Left lung (tissue), 10 donors: ENCODE data around the gene WIZ. TPM values are rescaled to one million over a fixed set of nuclear protein-coding genes. Genes with fewer than 3 reads are reported as not detected.
A peak's percentile ranks its signal among the peaks of the same experiment; 100 is the strongest.

Experiments used
- ATAC-seq: fragments of 200-7000 bp; cut with Tn5 transposase; one replicate; pipeline ENCODE4 v1.9.1; 2020; ENCODE audit warnings: moderate library complexity
- DNase-seq, 4 donors: peaks; one replicate each; pipeline ENCODE4 v3.0.0-alpha.2; 2013 to 2020
- H3K27ac ChIP-seq, 2 donors: fragments of 200-600 bp; sonication (generic) in 1 of 2; one replicate each; pipeline versions ENCODE4 v1.5.0 to v1.8.0; 2020 to 2021
- H3K27me3 ChIP-seq, 2 donors: fragments of 200-600 bp; sonication (generic) in 1 of 2; one replicate each; pipeline versions ENCODE4 v1.5.0 to v1.8.0; 2020 to 2021
- H3K36me3 ChIP-seq, 2 donors: fragments of 200-600 bp; sonication (generic) in 1 of 2; one replicate each; pipeline versions ENCODE4 v1.5.0 to v1.8.0; 2020 to 2021
- H3K4me1 ChIP-seq, 2 donors: fragments of 200-600 bp; one replicate each; pipeline ENCODE4 v1.8.0; 2021
- H3K4me3 ChIP-seq, 2 donors: fragments of 200-600 bp; sonication (generic) in 1 of 2; one replicate each; pipeline versions ENCODE4 v1.5.0 to v1.8.0; 2020 to 2021; ENCODE audit warnings: mild to moderate bottlenecking in 1 of 2
- H3K9me3 ChIP-seq, 2 donors: fragments of 200-600 bp; sonication (generic) in 1 of 2; one replicate each; pipeline versions ENCODE4 v1.5.0 to v1.8.0; 2020 to 2021
- intact Hi-C, 2 donors: fragments of 100-400 bp; cut with DNase I; formaldehyde crosslinking; loops; one replicate each; pipeline versions ENCODE4 v1.11.2 to v1.14.2; 2022
- polyA plus RNA-seq, 6 donors: library from polyadenylated mRNA; unstranded; fragments of 120-200 nt; gene quantifications; one replicate each; pipeline ENCODE4 v1.2.1, GENCODE V29; 2013; ENCODE audit not compliant: insufficient read length in 6 of 6
- total RNA-seq, 2 donors: library from RNA; stranded (reverse); fragmentation: NEBNext Ultra II Directional; extraction: Animal tissue kit (Norgen Biotek cat#: 25700); gene quantifications; one replicate each; pipeline ENCODE4 v1.2.1, GENCODE V29; 2021
- TF ChIP-seq, protein P1 (sequence below), 2 donors: fragments of 200-600 bp; sonication (generic) in 1 of 2; IDR thresholded peaks; one replicate each; pipeline versions ENCODE4 v1.5.0 to v1.8.0; 2021; ENCODE audit warnings: antibody characterized with exemption in 2 of 2
- donor health status: DM: no; HTN: yes; CAD: no.
- donor health status: DM: no; HTN: no; CAD: no.

WIZ gene
- total and polyA plus RNA-seq, 8 donors, result 21.5 to 36.4 (median 29.7) TPM

DNA sequence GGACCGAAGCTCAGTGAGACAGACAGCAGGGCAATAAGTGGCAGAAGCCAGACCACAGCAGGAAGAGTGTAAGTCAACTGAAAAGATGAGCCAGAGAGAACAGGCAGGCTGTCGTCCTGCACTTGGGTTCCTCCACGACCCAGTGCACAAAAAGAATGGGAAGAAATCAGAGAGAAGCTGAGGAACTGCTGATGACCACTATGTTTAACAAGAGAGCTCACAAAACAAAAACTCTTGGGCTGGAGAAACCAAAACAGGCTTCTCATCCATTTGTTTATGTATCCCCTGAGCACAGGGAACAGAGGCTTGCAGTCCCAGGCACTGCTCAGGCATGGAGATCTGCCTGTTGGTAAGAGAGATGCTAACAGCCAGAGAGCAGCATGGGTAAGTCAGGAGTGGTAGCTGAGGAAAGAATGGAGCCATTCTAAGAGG is 45.0 kb downstream of the WIZ start:
- intact Hi-C loops, result no loop called here

DNA sequence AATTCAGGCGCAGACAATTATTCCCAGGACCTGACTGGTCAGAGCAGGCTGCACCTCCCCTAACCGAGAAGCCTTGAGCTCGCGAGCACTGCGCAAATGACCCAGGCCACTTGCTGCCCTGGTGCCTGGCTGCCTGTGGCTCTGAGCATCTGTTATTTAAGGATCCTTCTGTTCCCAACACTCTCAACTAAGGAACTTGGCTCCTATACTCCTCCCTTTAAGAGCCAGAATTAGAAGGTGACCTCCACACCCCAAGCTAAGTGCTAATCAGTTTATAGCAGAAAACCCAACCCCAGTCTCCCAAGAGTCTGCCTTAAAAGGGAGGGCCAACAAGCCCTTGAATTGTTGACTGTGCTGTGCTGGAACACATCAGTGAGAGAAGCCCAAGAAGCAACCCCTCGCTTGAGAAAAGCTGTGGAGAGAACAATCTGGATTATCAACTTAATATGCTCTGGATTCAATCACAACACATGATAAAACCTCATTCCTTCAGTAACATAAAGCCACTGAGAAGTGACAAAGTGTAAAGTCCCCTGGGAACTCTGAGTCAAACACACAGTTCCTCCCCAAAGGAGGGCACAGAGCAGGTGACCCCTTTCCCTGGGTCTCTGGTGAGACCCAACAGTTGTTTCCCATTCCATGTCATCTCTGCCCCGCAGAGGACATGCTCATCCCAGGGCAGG is 45.5 kb downstream of the WIZ start:
- ATAC-seq, result peak; percentile 86
- intact Hi-C loops, result no loop called here

More for the DNA sequence above, 45.0 kb downstream of the WIZ start:
- no peak overlapping the region for H3K27ac ChIP-seq
- H3K27me3 ChIP-seq, result no peaks in the 10 kb centered on the region
- no peak overlapping the region for H3K4me3 ChIP-seq
- peaks cover 0 to 65% of the 10 kb centered on the region in 2 donors for H3K36me3 ChIP-seq
- ATAC-seq (no peak), DNase-seq (no peak)
- peaks cover 0 to 28% of the 10 kb centered on the region in 2 donors for H3K4me1 ChIP-seq
- no peaks in the 10 kb centered on the region for H3K9me3 ChIP-seq
- TF ChIP-seq, protein P1, sequence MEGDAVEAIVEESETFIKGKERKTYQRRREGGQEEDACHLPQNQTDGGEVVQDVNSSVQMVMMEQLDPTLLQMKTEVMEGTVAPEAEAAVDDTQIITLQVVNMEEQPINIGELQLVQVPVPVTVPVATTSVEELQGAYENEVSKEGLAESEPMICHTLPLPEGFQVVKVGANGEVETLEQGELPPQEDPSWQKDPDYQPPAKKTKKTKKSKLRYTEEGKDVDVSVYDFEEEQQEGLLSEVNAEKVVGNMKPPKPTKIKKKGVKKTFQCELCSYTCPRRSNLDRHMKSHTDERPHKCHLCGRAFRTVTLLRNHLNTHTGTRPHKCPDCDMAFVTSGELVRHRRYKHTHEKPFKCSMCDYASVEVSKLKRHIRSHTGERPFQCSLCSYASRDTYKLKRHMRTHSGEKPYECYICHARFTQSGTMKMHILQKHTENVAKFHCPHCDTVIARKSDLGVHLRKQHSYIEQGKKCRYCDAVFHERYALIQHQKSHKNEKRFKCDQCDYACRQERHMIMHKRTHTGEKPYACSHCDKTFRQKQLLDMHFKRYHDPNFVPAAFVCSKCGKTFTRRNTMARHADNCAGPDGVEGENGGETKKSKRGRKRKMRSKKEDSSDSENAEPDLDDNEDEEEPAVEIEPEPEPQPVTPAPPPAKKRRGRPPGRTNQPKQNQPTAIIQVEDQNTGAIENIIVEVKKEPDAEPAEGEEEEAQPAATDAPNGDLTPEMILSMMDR (IDR thresholded peaks at IDR 0.05), result no peak

DNA sequence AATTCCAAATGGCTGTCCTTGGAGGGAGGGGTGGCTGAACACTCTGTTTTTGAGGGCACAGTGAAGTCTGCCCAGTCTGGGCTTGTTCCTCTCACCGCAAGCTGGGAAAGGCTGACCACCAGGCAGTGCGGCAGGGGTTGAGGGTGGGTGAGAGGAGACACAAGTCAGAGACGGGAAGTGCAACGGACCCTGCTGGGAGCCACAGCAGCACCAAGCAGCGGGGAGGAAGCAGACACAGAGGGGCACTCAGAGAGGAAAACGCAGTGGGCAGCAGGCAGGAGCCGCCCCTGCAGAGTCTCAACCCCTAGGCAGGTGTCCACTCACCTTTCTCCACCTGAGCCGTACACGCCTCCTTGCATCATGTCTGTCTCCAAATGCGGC is 46.6 kb downstream of the WIZ start:
- Histone ChIP-seq H3K9me3 (no peaks in the 10 kb centered on the region), H3K36me3 (peaks cover 0 to 66% of the 10 kb centered on the region in 2 donors), H3K27me3 (no peaks in the 10 kb centered on the region), H3K4me1 (peaks cover 0 to 26% of the 10 kb centered on the region in 2 donors), H3K27ac (no peak overlapping the region), H3K4me3 (no peak overlapping the region)
- intact Hi-C loops, result no loop called here
- no peak for DNase-seq
- ATAC-seq, result no peak
- TF ChIP-seq, protein P1 (IDR thresholded peaks at IDR 0.05), result no peak

More for the DNA sequence above, 45.5 kb downstream of the WIZ start:
- TF ChIP-seq, protein P1 (IDR thresholded peaks at IDR 0.05), result no peak
- Histone ChIP-seq H3K4me1 (peaks cover 0 to 26% of the 10 kb centered on the region in 2 donors), H3K36me3 (peaks cover 0 to 65% of the 10 kb centered on the region in 2 donors), H3K4me3 (no peak overlapping the region), H3K27ac (no peak overlapping the region), H3K27me3 (no peaks in the 10 kb centered on the region), H3K9me3 (no peaks in the 10 kb centered on the region)
- DNase-seq, result no peak

DNA sequence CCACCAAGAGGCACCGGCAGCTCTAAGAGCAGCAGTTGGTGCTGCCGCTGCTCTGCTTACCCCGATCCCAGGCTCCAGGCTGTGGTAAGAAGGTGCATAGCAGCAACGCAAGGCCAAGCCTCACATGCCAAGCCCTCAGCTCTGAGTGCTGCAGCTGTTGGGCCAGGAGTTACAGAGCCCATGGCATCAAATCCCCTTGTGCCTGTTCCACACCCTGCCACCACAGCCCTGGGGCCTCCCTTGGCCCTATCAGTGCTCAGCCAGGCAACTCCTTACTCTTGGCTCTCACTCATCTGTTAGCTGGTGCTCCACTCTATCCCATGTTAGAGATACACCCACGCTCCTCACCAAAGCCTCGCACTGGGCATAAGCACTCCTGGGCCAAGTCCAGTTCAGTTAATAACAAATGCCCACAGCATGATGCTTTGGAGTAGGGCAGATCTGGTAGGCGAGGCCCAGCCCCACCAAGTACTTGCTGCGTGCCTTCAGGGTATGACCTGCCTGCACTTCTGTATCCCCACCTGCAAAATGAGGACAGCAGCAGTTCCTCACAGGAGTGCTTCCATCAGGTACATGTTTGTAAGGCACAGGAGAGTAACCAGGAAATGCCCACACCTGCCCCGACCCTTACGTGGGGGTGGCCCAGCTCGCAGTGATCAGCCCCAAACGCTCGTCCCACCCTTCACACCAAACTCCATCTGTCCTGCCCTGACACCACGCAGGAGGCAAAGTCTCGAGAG is 47.2 kb downstream of the WIZ start:
- no peak for ATAC-seq
- DNase-seq, result no peak
- H3K36me3 ChIP-seq, result peaks cover 0 to 69% of the 10 kb centered on the region in 2 donors

DNA sequence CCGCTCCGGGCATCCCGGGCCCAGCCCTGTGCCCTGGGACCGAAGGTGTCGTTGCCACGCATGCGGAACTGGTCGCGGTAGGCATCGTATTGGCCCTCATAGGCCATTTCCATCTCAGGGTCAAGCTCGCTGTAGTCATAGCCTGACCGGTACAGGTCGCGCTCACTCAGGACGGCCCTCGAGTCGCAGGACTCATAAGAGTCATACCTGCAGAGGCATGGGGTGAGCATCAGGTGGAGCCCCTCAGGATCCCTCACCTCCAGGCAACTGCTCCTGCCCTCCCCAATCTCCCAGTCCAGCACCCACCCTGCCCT is 48.4 kb downstream of the WIZ start:
- Histone ChIP-seq H3K9me3 (no peaks in the 10 kb centered on the region), H3K27me3 (no peaks in the 10 kb centered on the region), H3K4me3 (no peak overlapping the region), H3K4me1 (peaks cover 0 to 16% of the 10 kb centered on the region in 2 donors), H3K36me3 (peaks cover 0 to 81% of the 10 kb centered on the region in 2 donors), H3K27ac (no peak overlapping the region)
- ATAC-seq (no peak), DNase-seq (no peak)
- TF ChIP-seq, protein P1 (IDR thresholded peaks at IDR 0.05), result no peak
- intact Hi-C loops, result no loop called here

More for the DNA sequence above, 47.2 kb downstream of the WIZ start:
- Histone ChIP-seq H3K4me1 (peaks cover 0 to 25% of the 10 kb centered on the region in 2 donors), H3K27ac (no peak overlapping the region), H3K9me3 (no peaks in the 10 kb centered on the region), H3K27me3 (no peaks in the 10 kb centered on the region), H3K4me3 (no peak overlapping the region)
- intact Hi-C loops, result no loop called here
- TF ChIP-seq, protein P1 (IDR thresholded peaks at IDR 0.05), result no peak
